CD4-positive, alpha-beta T cell treated with Interleukin-15 for 1 hour (primary cell): Measurements from ENCODE around the gene PAK4.

ENCODE experiments used
- DNase-seq: peaks from one replicate; pipeline ENCODE4 v3.0.0-alpha.2; 2020

The PAK4 gene

DNA sequence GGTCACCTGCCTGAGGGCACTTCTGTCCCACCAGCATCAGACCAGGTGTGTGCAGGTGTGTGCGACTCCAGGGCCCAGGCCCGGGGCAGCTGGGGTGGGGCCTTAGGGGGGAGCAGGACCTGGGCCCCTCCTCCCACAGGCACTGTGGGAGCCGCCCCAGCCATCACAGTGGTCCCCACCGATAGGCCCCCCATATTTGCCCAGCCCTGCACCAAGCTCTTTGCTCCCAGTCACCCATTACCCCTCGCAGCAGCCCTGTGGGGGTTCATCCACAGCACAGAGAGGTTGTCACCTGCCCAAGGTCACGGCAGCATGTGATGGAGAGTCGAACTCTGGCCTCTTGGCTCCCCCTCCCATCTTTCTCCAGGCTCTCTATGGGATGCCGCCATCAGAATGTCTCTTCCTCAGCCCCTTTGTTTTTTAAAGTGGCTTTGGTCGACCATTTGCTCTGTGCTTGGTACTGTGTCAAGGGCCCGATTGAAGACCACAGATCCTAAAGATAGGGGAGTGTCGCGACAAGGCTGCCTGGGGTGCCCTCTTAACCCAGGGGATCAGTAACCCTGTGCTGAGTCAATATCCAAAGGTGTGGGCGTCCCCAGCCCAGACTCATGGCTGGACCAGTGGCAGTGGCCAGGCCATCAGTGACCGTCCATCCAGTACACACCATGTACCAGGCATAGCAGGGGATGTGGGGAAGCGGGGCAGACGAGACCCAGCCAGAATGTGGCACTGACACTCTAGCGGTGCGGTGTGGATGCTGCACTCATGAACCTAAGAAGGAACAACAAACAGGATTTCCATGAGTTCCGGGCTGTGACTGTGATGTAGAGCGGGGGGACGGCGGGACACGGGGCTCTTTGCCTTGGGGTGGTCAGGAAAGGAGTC, 42.9 kb downstream of the PAK4 start:
- no peak for DNase-seq

DNA sequence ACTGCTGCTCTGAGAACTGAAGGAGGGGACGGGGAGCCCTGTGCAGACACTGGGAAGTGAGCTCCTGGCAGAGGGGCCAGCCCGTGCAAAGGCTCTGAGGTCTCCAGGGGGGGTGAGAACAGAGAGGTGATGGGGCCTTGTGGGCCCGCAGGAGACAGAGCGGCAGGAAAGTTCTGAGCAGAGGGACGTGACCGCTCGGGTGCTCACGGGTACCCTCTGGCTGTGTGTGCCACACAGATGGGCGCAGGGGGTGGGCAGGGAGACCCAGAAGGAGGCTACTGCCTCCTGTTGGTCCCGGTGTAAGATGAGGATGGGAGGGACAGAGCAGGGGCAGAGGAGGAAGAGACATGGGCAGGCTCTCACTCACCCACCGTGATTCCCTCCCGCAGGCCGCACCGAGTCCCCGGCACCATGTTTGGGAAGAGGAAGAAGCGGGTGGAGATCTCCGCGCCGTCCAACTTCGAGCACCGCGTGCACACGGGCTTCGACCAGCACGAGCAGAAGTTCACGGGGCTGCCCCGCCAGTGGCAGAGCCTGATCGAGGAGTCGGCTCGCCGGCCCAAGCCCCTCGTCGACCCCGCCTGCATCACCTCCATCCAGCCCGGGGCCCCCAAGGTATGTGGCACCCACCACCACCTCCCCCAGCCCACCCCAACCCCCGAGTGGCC, 43.7 kb downstream of the PAK4 start:
- DNase-seq: no peak

DNA sequence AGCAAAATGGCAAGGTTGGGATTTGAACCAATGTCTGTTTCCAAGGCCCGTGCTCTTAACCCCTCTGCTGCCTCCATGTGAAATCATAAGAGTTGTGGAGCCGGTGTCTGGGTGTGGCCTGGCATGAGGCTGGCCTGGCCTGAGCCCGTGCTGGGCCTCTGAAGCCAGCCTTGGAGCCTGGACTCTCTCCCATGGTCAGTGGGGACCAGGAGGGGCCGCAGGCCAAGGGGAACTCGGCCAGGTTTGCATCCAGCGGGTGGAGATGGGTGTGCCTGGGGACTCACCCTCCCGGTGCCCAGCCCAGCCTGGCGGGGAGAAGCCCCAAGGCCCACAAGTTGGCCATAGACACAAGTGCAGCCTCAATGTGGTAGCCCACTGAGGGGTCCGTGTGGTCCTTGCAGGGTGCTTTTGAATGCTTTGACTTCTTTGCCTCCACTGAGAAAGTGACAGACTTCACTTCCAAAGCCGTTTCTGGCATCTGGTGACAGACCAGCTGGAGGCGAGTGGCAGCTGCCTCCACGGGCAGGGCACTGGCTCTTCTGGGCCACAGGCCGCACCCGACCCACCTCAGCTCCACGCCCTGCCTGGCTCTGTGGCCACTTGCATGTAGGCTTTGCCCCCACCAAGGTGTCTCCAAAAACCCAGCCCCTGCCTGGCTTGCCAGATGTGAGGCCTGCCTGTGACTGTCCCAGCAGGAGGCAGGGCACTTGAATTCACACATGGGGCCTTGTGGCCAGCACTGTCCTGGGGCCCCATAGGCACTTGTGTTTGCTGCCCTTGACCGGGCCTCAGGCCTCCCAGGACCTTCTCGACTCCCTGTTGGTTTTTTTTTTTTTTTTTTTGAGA, 45.0 kb downstream of the PAK4 start:
- no peak for DNase-seq

DNA sequence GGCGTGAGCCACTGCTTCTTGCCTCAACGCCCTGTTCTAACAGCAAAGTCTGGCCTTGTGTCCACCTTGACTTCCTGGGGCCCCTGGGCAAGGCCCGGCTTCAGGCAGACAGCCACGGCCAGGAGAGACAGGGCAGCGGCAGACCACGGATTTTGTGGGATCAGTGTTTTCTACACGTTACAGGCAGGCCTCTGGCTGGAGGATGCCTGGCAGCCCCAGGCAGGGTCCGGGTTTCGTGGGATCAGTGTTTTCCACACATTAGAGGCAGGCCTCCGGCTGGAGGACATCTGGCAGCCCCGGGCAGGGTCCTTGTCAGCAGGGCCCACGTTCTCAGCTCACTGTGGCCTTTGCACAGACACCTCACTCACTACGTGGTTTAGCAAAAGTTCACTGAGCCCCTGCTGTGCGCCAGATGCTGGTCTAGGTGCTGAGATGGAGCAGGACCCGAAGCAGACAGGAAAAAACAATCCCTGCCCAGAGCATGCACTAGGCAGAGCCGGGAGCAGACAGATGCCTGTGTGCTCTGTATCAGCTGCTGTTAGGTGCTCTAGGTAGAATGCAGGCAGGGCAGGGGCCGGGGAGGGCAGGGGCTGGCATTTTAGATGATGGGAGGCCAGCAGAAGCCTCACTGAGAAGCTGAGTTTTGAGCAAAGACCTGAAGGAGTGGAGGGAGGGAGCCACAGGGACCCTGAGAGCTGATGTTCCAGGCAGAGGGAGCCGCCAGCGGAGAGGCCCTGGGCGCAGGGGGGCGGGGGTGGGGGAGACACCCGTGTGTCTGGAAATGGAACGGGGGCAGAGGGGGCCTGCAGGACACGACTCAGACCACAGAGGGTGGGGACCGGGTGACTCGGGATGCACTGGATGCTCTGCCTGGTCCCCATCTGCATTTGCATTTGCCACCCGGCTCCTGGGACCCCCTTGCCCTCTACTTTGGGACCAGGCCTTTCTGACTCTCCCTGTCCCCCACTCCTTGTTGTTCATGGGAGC, 46.2 kb downstream of the PAK4 start:
- DNase-seq: no peak

- no peak for DNase-seq
Observed at GRCh38 chr19:39172700-39173501, 47.3 kb downstream of the PAK4 start.

DNA sequence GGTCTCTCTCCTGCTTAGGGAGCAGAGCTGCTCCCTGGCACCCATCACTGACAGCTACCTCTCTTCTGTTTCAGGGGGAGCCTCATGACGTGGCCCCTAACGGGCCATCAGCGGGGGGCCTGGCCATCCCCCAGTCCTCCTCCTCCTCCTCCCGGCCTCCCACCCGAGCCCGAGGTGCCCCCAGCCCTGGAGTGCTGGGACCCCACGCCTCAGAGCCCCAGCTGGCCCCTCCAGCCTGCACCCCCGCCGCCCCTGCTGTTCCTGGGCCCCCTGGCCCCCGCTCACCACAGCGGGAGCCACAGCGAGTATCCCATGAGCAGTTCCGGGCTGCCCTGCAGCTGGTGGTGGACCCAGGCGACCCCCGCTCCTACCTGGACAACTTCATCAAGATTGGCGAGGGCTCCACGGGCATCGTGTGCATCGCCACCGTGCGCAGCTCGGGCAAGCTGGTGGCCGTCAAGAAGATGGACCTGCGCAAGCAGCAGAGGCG, 48.0 kb downstream of the PAK4 start:
- no peak for DNase-seq

DNA sequence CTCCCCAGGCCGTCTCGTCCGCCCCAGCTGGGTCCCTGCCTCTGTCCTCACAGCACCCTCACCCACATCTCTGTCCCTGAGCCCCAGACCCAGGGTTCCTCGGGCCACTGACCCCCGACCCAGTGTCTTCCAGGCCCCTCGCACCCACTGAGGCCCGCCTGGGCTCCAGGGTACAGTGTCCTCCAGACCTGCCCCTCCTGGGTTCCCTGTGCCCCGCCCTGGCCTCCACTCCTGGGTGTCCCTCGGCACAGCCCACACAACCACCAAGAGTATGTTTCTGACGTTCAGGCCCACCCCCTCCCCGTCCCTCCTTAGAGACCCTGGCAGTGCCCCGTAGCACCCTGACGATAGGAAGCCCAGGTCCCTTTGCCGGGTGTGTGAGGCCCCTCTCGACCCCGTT, 48.6 kb downstream of the PAK4 start:
- DNase-seq: no peak

DNA sequence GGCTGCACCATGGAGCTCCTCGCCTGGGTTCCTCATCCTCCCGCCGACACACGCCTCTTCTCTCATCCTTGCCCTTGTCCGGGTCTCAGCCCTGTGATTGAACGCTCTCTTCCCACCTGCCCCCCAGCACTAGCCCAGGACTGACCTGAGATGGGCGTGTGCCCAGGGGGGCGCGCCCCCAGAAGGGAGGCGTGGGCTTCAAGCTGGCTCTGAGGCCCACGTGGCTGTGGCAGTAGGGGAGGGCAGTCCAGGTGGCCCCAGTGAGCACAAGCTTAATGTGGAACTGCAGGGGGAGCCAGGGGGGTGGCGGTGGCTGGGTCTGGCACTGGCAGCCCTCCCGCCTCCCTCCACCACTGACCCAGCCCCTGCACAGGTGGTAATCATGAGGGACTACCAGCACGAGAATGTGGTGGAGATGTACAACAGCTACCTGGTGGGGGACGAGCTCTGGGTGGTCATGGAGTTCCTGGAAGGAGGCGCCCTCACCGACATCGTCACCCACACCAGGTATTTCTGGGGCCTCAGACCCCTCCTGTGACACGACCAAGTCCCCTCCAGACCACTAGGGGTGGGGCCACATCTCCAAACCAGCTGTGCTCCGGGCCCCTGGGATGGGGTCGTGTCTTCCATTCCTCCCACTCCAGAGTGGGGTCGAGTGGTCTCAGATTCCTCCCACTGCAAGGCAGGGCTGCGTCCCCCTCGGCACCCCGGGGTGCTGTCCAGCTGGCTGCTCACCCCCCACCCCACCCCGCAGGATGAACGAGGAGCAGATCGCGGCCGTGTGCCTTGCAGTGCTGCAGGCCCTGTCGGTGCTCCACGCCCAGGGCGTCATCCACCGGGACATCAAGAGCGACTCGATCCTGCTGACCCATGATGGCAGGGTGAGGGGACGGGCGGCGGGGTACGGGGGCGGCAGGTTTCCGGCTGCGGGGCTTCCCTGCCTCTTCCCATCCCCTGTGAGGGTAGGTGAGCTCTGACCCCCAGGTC, 49.3 kb downstream of the PAK4 start:
- no peak for DNase-seq

- DNase-seq: no peak
Observed at GRCh38 chr19:39175564-39175963, 50.0 kb downstream of the PAK4 start.

DNA sequence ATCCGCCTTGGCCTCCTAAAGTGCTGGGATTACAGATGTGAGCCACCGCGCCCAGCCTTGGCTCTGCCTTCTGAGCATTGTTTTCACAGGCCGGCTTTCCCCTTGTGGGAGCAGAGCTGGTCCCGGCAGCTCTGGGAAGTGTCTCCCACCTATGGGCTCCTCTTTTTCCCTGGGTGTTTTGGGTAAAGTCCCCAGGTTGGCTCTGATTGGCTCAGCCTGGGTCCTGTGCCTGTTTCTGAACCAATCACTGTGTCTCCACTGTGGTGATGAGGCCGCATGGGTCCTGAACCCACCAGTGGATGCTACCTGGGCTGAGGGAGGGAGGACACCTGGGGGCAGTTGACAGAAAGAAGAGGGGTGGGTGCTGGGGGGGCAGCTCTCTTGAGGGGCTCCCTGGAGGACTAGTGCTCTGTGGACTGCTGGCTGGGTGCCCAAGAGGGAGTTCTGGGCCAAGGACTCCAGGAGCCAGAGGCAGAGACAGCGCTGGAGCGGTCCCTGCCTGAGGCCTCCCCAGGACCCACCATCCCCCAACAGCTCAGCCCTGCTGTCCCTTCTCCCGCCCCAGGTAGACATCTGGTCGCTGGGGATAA, 51.6 kb downstream of the PAK4 start:
- no peak for DNase-seq

DNA sequence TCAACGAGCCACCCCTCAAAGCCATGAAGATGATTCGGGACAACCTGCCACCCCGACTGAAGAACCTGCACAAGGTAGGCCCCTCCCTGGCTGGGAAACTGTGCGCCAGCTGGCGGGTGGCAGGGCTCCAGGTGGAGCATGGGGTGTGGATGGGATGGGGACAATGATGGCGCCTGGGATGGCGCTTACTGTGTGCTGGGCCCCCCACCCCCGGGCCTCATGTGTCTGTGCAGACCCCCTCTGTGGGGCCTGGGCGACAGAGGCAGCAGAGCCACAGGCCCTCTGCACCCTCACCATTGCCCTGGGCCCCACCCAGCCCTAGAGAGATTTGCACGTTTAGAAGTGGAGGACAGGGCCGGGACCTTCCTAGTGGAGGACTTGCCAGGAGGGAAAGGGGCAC, 52.1 kb downstream of the PAK4 start:
- DNase-seq: no peak

DNA sequence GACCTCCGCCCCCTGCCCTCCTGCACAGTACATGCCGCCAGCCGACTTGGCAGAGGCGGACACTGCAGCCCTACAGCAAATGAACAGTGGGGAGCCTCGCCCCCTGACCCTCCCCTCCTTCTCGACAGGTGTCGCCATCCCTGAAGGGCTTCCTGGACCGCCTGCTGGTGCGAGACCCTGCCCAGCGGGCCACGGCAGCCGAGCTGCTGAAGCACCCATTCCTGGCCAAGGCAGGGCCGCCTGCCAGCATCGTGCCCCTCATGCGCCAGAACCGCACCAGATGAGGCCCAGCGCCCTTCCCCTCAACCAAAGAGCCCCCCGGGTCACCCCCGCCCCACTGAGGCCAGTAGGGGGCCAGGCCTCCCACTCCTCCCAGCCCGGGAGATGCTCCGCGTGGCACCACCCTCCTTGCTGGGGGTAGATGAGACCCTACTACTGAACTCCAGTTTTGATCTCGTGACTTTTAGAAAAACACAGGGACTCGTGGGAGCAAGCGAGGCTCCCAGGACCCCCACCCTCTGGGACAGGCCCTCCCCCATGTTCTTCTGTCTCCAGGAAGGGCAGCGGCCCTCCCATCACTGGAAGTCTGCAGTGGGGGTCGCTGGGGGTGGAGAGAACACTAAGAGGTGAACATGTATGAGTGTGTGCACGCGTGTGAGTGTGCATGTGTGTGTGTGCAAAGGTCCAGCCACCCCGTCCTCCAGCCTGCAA, 52.9 kb downstream of the PAK4 start:
- no peak for DNase-seq

GRCh38 chr19:39179754-39180153, 54.2 kb downstream of the PAK4 start:
- no peak for DNase-seq

DNA sequence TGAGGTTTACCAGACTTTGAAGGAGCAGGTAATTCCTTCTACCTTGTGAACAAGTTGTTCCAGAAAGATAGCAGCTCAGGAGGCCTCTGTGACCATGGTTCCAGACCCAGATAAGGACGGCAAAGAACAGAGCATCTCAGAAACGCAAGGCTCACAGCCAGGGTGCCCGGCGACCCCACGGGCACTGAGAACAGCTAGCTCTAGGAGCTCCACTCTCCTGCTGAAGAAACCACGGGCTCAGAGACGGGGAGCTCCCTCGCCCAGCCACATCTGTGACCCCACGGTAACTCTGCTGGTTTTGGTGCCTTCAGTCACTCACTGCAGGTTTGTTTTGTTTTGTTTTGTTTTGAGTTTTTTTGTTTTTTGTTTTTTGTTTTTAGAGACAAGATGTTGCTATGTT, 55.2 kb downstream of the PAK4 start:
- no peak for DNase-seq

- no peak for DNase-seq
Observed at GRCh38 chr19:39181500-39182173, 56.1 kb downstream of the PAK4 start.

DNA sequence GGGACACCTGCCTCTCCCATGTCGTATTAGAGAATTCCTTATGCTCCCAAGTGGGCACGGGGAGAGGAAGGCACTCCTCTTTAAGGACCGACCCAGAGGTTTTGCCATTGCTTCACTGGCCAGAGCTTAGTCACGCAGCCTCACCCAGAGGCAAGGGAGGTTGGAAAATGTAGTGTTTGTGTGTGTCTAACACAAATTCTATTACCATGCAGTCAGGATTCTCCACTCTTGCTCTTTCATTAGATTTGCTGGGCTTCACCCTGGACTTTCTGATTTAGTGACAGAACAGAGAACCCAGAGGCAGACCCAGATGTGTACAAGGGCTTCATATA, 56.6 kb downstream of the PAK4 start:
- DNase-seq: no peak

DNA sequence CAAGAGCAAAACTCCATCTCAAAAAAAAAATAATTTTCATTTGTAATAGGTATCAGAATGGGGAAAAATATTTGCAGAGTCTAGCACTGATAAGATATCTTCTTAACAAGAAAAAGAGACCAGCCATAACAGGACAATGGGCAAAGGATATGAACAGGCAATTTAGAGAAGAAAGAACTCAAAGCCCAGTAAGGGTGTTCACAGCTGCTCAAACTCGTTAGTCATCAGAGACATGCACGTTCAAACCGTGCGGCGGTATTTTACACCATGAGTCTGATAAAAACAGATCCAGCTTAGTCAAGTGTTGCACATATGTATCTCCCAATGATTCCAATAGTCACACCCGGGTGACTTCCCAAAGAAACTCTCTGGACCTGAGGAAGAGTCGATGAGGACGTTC, 57.5 kb downstream of the PAK4 start:
- no peak for DNase-seq

DNA sequence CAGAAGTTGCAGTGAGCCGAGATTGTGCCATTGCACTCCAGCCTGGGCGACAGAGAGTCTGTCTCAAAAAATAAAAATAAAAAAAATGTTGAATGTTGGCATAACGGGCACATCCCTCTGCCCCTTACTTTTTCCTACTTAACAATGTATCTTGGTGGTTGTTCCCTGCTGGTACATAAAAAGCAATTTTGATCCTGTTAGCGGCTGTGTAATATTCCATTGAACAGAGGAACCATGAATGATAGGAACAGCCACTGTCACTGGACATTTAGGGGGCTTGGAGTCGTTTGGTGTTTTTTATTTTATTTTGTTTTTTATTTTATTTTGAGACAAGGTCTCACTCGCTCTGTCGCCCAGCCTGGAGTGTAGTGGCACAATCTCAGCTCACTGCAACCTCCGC, 60.8 kb downstream of the PAK4 start:
- DNase-seq: no peak
